GM12878 (cell line): ENCODE data around the gene PALD1. TPM values are rescaled to one million over a fixed set of nuclear protein-coding genes. Genes with fewer than 3 reads are reported as not detected.

ENCODE experiments used
- ATAC-seq: fragments of 200-7000 bp; cut with Tn5 transposase; 3 replicates; pipeline ENCODE4 v1.9.1; 2020; ENCODE audit warnings: mild to moderate bottlenecking, moderate library complexity
- BruUV-seq: library from RNA; stranded (reverse); fragments of 400-500 nt; replicated peaks from 2 replicates; lab custom pipeline; 2021; lab: Mats Ljungman, UMichigan
- CTCF ChIA-PET: fragments of 300-600 bp; sonication (Branson Sonifier 250); formaldehyde crosslinking; extraction: SDS; loops from one replicate; lab custom pipeline; 2021; ENCODE audit warnings: inconsistent platforms; lab: Yijun Ruan, JAX
- POLR2A ChIA-PET: fragments of 350-600 bp; formaldehyde crosslinking; extraction: SDS; loops from one replicate; lab custom pipeline; 2021; ENCODE audit warnings: inconsistent platforms; lab: Charles Lee
- RAD21 ChIA-PET: fragments of 300-600 bp; sonication (Branson Sonifier 250); formaldehyde crosslinking; loops from one replicate; lab custom pipeline; 2023; ENCODE audit warnings: antibody characterized with exemption; ENCODE audit not compliant: unreplicated experiment; lab: Charles Lee
- SMC1A ChIA-PET: fragments of 300-600 bp; sonication (Branson Sonifier 250); formaldehyde crosslinking; loops from one replicate; lab custom pipeline; 2023; ENCODE audit not compliant: unreplicated experiment, uncharacterized antibody; lab: Charles Lee
- DNase-seq: peaks from one replicate; pipeline ENCODE4 v3.0.0-alpha.2; 2011; ENCODE audit warnings: low read depth, low spot score
- FAIRE-seq: peaks from 3 replicates; lab custom pipeline; 2011; peaks lifted over from hg19 to GRCh38; lab: Jason Lieb, UNC
- H2AFZ ChIP-seq: 2 replicates; pipeline ENCODE4 v1.6.0; 2011; ENCODE audit warnings: low read depth, low read length, control low read depth; ENCODE audit not compliant: control insufficient read depth
- H3K27ac ChIP-seq: 2 replicates; pipeline ENCODE4 v1.5.1; 2011; ENCODE audit warnings: control low read depth; ENCODE audit not compliant: control insufficient read depth, insufficient read depth
- H3K27me3 ChIP-seq, 2 experiments: replicated peaks in 1 of 2; 2 replicates each; pipeline versions ENCODE4 v1.6.0 to v1.6.1; 2011; ENCODE audit warnings: low read length in 1 of 2; ENCODE audit not compliant: control insufficient read depth in 2 of 2, insufficient read depth in 2 of 2
- H3K36me3 ChIP-seq, 2 experiments: 2 replicates each; pipeline ENCODE4 v1.5.1; 2011; ENCODE audit warnings: low read length in 1 of 2; ENCODE audit not compliant: control insufficient read depth in 2 of 2, insufficient read depth in 2 of 2
- H3K4me1 ChIP-seq: 2 replicates; pipeline ENCODE4 v1.6.1; 2011; ENCODE audit warnings: mild to moderate bottlenecking, low read length, moderate library complexity, mixed read lengths; ENCODE audit not compliant: control insufficient read depth, insufficient read depth
- H3K4me2 ChIP-seq: 2 replicates; pipeline ENCODE4 v1.6.0; 2011; ENCODE audit warnings: control low read depth; ENCODE audit not compliant: control insufficient read depth, insufficient read depth
- H3K4me3 ChIP-seq: fragments of 200-600 bp; sonication (generic); 2 replicates; pipeline ENCODE4 v1.5.1; 2016
- H3K79me2 ChIP-seq: 2 replicates; pipeline ENCODE4 v1.6.0; 2011; ENCODE audit warnings: low read length; ENCODE audit not compliant: control insufficient read depth, insufficient read depth
- H3K9ac ChIP-seq: 2 replicates; pipeline ENCODE4 v1.8.0; 2011; ENCODE audit warnings: low read length, control low read depth, mixed read lengths; ENCODE audit not compliant: control insufficient read depth, insufficient read depth
- H3K9me3 ChIP-seq: replicated peaks from 3 replicates; pipeline ENCODE4 v1.5.1; 2011; ENCODE audit warnings: mild to moderate bottlenecking, low read length; ENCODE audit not compliant: control insufficient read depth, insufficient read depth
- H4K20me1 ChIP-seq: 2 replicates; pipeline ENCODE4 v1.6.0; 2011; ENCODE audit not compliant: control insufficient read depth, insufficient read depth
- BCL11A ChIP-seq: IDR thresholded peaks from 2 replicates; pipeline ENCODE4 v1.6.1; 2011; ENCODE audit warnings: low read depth, low read length
- CEBPB ChIP-seq, 2 experiments: fragments of 150-350 bp in 1 of 2; IDR thresholded peaks; 2 replicates each; pipeline ENCODE4 v1.6.1; 2012 to 2014; ENCODE audit warnings: low read depth in 2 of 2, low read length in 2 of 2, borderline replicate concordance in 1 of 2, inconsistent platforms in 1 of 2
- HDAC2 ChIP-seq: fragments of 200-600 bp; sonication (generic); IDR thresholded peaks from 2 replicates; pipeline ENCODE4 v1.6.1; 2017
- MEF2A ChIP-seq: IDR thresholded peaks from 2 replicates; pipeline ENCODE4 v1.6.1; 2011; ENCODE audit warnings: low read depth, mild to moderate bottlenecking, low read length, moderate library complexity; ENCODE audit not compliant: insufficient read depth
- NBN ChIP-seq: fragments of 450-650 bp; IDR thresholded peaks from 2 replicates; pipeline ENCODE4 v1.6.1; 2016
- PAX8 ChIP-seq: fragments of 450-650 bp; IDR thresholded peaks from 2 replicates; pipeline ENCODE4 v1.6.1; 2017; ENCODE audit warnings: mild to moderate bottlenecking, moderate library complexity
- POLR2AphosphoS5 ChIP-seq: IDR thresholded peaks from 2 replicates; pipeline ENCODE4 v1.6.1; 2011; ENCODE audit warnings: mild to moderate bottlenecking, low read length, inconsistent platforms
- PRDM15 ChIP-seq: fragments of 450-650 bp; formaldehyde crosslinking; IDR thresholded peaks from 2 replicates; pipeline ENCODE4 v1.4.0; 2020; ENCODE audit warnings: mild to moderate bottlenecking, moderate library complexity
- TARDBP ChIP-seq: IDR thresholded peaks from 2 replicates; pipeline ENCODE4 v1.6.1; 2016; ENCODE audit warnings: borderline replicate concordance
- TCF12 ChIP-seq: IDR thresholded peaks from 2 replicates; pipeline ENCODE4 v1.6.1; 2011; ENCODE audit warnings: low read depth, mild to moderate bottlenecking, low read length
- ZBTB33 ChIP-seq: fragments of 450-650 bp; IDR thresholded peaks from 2 replicates; pipeline ENCODE4 v1.6.1; 2017; ENCODE audit warnings: mild to moderate bottlenecking
- ZNF687 ChIP-seq: fragments of 450-650 bp; IDR thresholded peaks from 2 replicates; pipeline ENCODE4 v1.6.1; 2017; ENCODE audit warnings: mild to moderate bottlenecking, moderate library complexity
- WGBS: methylation state at CpG from one replicate; pipeline ENCODE4 v1.1.6; 2016; ENCODE audit warnings: low lambda C conversion rate; ENCODE audit not compliant: insufficient replicate concordance, insufficient coverage; ENCODE audit errors: missing lambda C conversion rate; 5-methylcytosine and 5-hydroxymethylcytosine counted together
- in situ Hi-C: fragments of 300-500 bp; cut with MboI; formaldehyde crosslinking; loops from 9 replicates; pipeline ENCODE4 v1.14.3; 2018; ENCODE audit warnings: mixed read lengths
- intact Hi-C: fragments of 100-400 bp; cut with micrococcal nuclease; formaldehyde crosslinking; loops from one replicate; pipeline ENCODE4 v1.14.2; 2022; ENCODE audit not compliant: unreplicated experiment
- polyA plus RNA-seq, 11 experiments: library from polyadenylated mRNA; depleted of rRNA in 4 of 11; unstranded in 6 of 11; stranded (reverse) in 5 of 11; fragments of >200 nt; fragmentation: Nextera tagmentation in 4 of 11; fragmentation: Illumina TruSeq in 1 of 11; extraction: Ambion mirVana in 4 of 11; extraction: Trizol in 1 of 11; gene quantifications; 1 replicate in 1 of 11; 2 replicates in 10 of 11; pipeline versions ENCODE4 v1.2.1 to v1.2.3, GENCODE V29; 2011 to 2016; ENCODE audit warnings: inconsistent platforms in 2 of 11, missing spikeins in 2 of 11, low read depth in 1 of 11
- total RNA-seq, 4 experiments: library from RNA; depleted of rRNA in 3 of 4; stranded (reverse); fragments of >200 nt in 3 of 4; fragmentation: Illumina TruSeq in 1 of 4; extraction: Trizol in 1 of 4; gene quantifications; 2 replicates each; pipeline versions ENCODE4 v1.2.1 to v1.2.3, GENCODE V29; 2013 to 2021

PALD1 gene
- total and polyA plus RNA-seq, 10 of the 15 experiments (the other 5 are each of a cell fraction or from before 2014, with no cell fraction given): 0.43 to 20.9 (median 9.0) TPM

GRCh38 chr10:70597856-70598815 is 119.6 kb downstream of the PALD1 start (continued):
- no peak for TF ChIP-seq ZNF687

- no peak for DNase-seq
- Histone ChIP-seq H3K4me2 (no peak overlapping the region), H3K79me2 (no peaks in the 10 kb centered on the region), H2AFZ (no peak overlapping the region), H3K4me3 (no peak overlapping the region), H3K27me3 (no peaks in the 10 kb centered on the region), H3K36me3 (no peaks in the 10 kb centered on the region), H4K20me1 (no peaks in the 10 kb centered on the region), H3K9me3 (no peaks in the 10 kb centered on the region), H3K4me1 (no peaks in the 10 kb centered on the region), H3K9ac (no peak overlapping the region), H3K27ac (no peak overlapping the region)
- 51% methylated on average over 14 of the region's 16 CpGs for WGBS
- ChIA-PET RAD21 (interaction anchor here (1.3 kb wide), 1 partner anchor 11 kb away, joined by 3 read pairs; no protein-coding TSS in a partner anchor), POLR2A (no interaction called here), CTCF (no interaction called here), SMC1A (no interaction called here)
- FAIRE-seq: no peak
- intact Hi-C loops (no loop called here), in situ Hi-C loops (no loop called here)
- ATAC-seq: no peak
- BruUV-seq: no TSS peak
- no peak for TF ChIP-seq MEF2A
- TF ChIP-seq ZBTB33: no peak
- TF ChIP-seq CEBPB (IDR thresholded peaks at IDR 0.05; ENCODE audit: borderline replicate concordance in 1 of 2, low read depth in 2 of 2, low read length in 2 of 2): no peak
- no peak for TF ChIP-seq POLR2AphosphoS5
- TF ChIP-seq PRDM15: no peak
- no peak for TF ChIP-seq NBN
- TF ChIP-seq HDAC2: no peak
- no peak for TF ChIP-seq TARDBP
- TF ChIP-seq TCF12: no peak
- TF ChIP-seq PAX8: no peak
- no peak for TF ChIP-seq BCL11A
Measured at GRCh38 chr10:70598857-70599295, 120.3 kb downstream of the PALD1 start.
